GM21723 (cell line): ENCODE measurements around the gene SEC16A.

Experiments used
- ATAC-seq: cut with Tn5 transposase; IDR thresholded peaks from one replicate; pipeline ENCODE4 v1.9.1; 2021; ENCODE audit warnings: mild to moderate bottlenecking, moderate library complexity; ENCODE audit not compliant: unreplicated experiment

The SEC16A gene

DNA sequence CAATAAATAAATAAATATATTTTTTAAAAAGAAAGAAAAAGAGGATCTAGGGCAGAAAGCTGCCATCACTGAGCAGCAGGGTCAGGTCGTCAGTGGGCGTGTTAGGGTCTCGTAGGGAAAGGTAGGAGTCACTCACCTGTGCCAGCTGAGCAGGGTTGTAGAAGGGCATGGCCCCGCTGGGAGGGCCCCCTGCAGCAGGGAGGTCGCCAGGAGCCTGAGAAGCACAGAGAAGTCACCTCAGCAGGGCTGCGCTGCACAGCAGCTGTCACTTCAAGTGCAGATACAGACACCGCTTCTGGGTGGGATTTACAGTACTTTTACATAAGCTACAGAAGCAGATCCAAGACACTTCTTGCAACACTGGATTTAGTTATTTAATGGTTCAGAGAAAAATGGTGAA is 39.2 kb downstream of the SEC16A start:
- no peak for ATAC-seq

DNA sequence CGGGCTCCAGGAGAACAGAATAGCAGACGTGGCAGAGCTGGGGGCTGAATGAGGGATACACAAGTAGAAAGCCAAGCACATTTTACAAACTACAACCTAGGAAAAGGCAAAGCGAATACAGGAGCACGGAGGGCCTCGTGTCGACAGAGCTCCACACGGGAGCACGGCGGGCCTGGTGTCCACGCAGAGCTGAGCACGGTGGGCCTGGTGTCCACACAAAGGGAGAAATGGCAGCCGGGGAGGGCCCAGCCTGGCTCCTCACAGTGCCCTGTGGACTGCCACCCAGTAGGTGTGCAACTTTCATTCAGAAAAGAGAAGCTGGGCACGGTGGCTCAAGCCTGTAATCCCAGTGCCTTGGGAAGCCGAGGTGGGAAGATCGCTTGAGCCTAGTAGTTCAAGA is 39.8 kb downstream of the SEC16A start:
- no peak for ATAC-seq

DNA sequence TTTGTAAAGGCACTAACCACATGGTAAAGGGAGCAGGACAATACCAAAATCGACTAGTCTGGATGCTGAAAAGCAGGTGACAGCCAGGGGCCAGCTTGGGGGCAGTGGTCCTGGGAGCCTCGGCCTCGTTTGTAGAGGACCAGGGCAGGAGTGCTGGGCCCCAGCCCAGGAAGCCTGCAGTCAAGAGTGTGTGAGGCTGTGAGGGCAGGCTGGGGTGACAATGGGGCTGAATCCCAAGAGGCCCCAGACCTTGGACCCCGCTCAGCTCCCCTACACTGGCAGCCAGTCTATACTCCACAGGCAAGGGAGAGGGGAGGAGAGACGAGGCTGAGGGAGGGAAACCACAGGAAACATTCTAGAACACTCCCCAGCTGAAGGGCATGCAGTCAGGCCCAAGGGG is 40.6 kb downstream of the SEC16A start:
- no peak for ATAC-seq

DNA sequence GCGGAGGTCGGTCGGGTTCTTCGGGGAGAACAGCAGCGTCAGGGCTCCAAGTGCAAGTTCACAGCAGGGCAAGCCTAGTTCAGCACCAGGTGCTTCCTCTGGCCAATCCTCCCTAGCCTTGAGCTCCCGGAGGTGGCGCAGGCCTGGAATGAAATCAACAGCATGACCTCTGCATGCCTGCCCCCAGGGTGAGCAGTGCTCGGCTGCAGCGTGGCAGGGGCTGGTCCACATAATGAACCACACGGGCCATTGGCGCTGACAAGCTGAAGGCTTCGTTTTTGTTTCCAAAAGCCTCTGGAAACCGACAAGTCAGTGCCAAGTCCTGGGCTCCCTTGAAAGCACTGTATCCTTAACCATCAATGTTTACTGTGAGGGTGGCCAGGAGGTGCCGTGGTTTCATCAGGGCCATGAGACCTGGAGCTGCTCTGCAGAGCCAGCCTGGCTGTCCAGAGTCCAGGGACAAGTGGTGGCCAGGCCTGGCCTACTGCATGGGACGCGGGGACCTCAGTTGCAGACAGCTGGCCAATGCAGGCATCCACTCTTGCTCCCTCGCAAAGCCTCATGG is 41.1 kb downstream of the SEC16A start:
- no peak for ATAC-seq

DNA sequence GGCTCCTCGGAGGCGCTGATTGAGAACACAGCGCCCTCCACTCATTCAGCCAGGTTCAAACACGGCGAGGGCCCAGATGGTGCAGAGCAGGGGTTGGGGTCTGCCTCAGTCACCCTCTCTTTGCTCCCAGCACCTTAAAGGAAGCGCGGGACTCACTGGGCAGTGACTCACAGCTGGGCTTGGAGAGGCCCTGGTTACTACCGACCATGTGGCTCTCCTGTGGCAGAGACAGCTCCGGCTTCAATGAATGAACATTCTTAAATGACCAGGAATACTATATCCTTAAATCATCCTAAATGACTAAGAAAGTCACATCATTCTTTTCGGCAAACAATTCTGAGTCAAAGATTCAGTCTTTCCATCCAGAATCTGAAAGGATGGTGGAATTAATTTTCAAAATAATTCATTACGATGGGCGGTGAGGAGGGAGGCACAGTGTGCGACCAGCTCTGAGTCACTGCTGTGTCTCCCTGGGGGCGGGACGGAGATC is 41.6 kb downstream of the SEC16A start:
- ATAC-seq, result no peak

DNA sequence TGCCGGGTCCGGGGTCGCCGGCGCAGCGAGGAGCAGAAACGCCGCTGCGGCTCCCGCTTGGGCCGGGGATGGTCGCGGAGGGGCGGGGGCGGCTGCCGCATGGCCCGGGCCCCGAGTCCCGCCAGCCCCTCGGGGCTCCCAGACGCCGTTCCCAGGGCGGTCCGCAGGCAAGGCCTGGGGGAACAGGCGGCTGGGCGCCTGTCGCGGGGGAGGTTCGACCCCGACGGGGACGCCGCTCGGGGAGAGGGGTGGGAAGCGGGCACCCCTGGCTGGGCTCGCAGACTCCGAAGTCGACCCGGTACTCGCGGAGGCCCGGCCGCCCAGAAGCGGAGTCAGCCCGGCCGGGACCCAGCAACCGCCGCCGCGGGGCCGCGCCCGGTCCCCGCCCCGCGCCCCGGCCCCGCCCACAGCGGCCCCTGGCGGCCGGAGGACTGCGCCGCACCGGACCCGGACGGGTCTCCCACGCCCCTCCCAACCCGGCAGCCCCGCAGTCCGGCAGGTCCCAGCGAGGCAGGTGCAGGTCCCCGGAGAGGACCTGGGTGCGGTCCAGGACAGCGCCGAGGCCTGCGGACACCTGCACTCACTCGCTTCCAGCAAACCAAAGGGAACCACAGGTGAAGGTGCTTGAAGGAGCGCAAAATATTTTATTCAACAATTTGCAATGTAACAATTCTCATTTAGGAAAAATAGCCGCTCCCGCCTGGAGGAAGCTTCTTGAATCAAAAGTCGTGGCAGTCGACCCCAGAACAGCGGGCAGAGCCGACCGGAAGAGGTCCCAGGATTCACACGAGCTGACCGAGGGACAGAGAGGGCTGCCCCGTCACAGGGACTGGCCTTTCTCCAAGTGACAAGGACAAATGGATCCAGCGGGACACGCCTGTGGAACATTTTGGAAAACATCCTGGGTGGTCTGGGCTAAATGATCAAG is 43.1 kb downstream of the SEC16A start, which contains the start of gene INPP5E:
TSS of gene INPP5E (minus strand) at position 365 of the 928 bp plus-strand sequence. CDS start 426 bp downstream, outside the sequence.
- peak; percentile 69 for ATAC-seq

DNA sequence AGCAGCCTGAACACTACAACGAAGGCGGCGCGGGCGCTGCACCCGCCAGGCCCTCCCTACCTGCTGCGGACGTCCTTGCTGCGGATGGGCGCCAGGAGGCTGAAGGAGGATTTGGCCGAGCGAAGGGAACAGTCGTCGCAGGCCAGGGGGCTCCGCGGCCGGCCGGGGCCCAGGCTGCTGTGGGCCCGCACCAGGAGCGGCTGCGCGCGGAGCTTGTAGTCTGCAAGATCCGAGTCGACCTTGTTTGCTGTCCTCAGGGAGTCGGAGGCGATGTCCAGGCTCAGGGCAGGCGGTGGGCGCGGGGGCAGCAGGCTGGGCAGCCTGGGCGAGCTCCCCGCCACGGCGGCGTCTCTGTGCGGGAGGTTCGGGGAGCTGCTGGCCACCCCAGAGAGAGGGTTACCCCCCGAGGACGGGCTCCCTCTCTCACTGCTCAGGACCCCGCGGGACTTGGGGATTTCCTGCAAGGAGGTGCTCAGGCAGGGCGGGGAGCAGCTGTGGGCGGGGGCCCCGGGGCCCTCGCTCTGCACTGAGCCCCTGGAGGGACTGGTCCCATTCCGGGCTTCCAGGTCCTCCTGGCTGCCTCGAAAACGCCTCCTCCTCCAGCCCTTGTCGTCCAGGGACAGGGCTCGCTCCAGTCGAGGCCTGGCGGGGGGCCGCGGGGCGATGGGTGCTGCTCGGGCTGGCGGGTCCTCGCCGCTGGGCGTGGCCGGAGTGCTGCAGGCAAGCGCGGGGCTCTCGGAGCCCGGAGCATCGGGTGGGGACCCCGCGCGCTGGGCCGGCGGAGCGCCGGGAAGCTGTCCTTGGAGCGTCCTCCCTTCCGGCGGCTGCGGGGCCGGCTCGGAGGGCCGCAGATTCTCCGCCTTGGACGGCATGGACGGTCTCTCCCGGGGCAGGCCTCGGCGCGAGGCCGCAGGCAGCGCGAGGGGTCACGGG is 44.0 kb downstream of the SEC16A start:
- ATAC-seq, result peak; percentile 50

DNA sequence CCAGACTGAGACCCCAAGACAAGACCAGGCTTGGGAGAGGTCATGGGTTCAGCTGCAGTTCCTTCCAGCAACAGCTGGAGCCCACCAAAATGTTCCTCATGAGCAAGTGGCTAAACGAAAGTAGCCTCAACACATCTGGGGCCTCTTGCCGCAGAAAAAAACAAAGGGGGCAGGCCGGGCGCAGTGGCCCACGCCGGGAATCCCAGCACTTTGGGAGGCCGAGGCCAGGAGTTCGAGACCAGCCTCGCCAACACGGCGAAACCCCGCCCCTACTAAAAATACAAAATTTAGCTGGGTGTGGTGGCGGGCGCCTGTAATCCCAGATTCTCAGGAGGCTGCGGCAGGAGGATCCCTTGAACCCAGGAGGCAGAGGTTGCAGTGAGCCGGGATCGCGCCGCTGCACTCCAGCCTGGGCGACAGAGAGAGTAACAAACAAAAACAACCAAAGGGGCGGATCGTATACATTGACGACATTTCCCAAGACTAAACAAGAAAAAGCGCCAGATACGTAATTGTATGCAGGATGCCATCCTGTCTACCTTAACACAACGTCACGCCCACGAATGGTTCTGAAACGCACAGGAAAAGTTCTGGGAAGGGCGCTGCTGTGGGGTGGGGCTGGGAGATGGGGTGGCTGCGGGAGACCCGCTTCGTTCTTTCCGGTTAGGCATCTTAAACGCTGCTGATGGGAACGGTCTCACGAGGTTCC is 44.8 kb downstream of the SEC16A start:
- ATAC-seq, result no peak

DNA sequence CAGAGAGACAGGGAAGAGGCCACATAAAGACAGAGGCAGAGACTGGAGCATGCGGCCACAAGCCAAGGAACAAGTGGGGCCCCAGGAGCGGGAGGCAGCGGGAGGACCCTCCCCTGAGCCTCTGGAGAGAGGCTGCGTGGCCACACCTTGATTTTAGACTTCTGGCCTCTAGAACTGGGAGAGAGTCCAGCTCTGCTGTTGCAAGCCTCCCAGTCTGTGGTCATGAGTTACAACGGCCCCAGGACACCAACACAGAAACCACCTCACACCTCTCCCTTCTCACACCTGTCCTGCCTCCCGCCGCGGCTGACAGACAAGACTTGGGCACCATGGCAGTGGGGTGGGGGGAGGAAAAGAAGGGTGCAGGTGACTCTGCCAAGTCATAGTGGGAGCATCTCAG is 45.4 kb downstream of the SEC16A start:
- no peak for ATAC-seq

DNA sequence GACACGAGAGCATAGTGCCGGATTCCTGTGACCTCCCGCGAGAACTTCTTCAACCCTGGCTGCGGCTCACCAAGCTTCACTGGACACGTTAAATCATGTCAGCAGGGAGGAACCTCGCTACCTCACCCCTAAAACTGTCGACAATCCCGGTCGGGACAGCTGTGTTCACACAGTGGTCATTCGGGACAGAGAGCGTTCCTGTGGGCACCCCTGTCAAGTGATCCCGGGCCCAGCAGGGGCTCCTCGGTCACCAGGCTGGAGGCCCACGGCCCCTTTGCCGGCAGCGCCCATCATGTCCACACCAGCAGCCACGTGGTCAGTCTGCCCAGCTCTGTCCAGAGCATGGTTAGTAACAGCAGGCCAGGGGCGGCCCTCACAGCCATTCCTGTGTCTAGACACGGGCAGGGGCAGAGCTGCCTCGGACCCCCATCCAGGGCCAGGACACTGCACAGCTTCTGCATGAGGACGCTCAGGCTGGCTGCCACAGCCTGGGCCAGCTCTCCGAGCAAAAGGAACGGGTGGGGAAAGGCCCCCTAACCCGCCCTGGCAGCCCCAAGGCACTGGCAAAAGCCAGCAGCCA is 46.7 kb downstream of the SEC16A start:
- ATAC-seq, result no peak

DNA sequence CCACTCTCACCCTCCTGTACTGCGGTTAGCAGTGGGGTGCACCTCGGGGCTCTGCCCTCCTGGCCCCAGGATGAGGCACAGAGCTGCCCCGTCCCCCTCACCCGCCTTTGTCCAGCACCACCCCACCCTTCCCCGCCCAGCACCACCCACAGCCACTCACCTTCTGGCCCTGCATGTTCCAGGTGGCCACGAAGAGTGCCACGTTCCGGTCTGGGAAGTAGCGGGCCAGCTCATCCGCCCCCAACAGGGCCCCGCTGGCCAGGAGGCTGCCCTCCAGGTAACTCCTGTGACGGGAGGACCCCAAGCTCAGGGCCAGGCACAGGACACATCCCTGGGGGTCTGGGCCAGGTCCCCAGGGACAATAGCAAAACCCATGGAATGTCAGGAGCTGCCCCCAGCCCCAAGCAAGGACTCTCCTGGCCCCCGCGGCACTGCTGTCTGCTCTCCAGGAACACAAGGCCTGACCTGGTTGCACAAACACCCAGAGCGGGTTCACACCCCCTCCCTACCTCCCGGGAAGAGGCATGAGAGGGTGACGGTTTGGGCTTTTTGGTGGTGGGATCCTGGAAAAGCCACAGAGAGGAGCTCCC is 48.2 kb downstream of the SEC16A start:
- ATAC-seq, result no peak

DNA sequence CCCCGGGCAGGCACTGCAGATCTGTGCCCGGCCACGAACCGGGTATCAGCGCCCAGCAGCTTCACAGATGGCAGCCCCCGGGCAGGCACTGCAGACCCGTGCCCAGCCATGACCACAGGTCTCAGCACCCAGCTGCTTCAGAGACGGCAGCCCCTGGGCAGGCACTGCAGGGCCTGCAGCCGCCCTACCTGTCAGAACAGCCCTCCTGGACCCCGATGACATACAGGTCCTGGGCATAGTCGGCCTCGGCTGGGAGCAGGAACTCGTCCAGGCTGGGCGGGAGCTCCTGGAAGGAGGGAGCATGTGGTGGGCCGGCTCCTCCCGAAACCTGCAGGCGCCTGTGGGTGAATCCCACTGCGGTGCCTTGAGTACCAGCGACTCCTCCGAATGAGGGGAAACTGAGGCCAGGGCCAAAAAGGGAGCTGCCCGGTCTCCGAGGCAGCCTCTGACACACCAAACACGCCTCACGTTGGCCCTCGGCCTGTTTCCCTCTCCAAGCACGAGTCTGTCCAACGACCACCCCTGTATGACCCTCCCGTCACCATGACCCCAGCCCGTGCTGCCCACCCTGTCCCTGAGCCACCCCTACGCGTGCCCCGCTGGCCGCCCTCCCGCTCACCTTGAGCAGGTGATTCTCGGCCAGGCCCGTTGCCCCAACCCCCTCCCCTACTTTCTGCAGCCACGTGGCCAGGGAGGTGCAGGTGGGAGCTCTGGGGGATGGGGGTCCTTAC is 48.8 kb downstream of the SEC16A start:
- ATAC-seq, result no peak

DNA sequence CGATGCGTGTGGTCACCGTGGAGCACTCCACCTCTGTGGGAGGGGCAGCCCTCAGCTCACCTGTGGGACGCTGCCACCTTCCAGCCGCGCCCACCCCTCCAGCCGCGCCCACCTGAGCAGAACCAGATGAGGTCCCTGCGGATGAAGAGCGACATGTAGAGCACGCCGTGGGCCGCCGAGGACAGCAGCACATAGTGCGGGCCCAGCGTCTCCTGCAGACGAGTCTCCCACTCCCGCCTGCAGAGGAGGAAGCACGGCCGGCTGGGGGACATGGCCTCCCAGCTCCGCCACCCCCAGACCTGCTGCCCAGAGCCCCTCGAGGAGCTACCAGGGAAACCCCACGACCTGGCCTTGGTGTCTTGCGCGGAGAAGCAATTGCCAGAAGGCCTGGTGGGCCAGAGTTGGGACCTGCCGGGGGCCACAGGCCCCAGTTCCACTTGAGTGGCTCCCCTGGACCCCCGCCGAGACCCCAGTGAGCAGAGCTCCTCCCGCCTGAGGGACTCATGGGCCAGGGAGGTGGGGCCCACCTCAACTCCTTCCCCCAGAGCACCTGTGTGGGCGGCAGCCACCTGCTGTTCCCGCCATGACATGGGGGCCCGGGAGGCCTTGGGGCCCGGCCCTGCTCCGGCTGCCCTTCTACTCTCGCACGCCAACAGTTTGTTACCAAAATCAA is 49.7 kb downstream of the SEC16A start:
- no peak for ATAC-seq

DNA sequence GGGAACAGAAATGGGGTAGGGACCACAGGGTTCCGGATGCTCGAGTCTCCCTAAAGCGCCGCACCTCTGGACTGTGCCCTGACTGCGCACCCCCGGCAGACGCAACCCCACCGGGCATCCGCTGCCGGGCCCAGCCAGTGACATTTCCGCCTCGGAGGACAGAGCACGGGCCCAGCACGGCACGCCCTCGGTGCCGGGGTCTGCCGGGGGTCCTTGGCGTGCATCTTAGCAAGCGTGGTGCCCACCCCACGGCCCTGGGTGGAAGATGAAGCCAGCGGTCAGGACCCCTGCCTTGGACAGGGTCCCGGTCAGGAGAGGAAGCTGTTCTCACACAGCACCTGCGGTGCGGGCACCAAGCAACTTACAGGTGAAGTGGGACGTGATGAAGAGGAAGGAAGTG is 50.2 kb downstream of the SEC16A start:
- no peak for ATAC-seq

DNA sequence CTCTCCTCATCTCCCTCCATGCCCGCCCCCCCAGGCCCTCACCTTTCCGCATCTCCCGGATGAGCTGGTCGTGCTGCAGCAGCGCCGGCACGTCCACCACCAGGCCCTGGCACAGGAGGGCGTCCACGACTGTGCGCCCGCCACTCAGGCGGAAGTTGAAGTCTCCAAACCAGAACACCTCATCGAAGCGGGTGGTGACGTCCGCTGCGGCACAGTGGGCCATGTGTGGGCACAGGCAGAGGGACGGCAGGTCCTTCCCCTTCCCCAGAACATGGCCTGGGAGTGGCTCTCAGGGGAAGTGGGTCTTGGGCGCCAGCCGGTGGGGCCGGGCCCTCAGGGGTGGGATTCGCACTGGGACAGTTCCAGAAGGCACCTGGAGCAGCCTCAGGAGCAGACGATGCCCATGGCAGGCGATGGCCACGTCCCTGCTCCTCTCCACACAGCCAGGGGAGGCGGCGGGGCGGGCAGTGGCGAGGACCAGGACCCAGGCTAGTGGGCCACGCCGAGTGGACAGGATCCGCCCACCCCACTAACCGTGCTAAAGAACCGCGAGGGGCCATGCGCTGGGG is 51.0 kb downstream of the SEC16A start:
- ATAC-seq, result no peak

DNA sequence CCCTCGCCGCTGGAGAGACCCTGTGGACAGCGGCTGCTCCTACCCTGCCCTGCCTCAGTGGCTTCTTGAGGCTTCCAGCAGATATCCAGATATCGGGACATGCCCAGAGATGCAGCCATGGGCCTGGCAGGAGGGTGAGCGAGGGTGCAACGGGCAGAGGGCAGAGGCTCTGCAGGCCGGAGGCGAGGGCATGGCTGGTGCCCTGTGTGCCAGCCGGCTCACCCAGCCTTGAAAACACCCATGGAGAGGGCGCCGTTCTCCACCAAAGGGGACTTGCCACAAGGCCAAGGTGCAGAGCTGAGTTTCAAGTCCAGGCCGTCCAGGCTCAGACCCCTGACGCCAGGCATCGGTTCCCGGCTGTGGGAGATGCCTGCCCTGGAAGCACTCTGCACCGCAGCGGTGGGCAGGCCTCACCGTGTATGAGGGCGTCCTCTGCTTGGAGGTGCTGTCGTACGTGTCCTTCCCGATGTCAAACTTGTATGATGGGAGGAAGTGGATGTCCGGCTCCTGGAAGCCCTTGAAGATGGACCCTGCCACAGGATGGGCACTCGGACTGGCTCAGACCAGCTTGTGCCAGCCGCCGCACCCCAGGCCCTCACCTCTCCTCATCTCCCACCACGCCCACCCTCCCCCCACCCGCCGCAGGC is 52.1 kb downstream of the SEC16A start:
- no peak for ATAC-seq

DNA sequence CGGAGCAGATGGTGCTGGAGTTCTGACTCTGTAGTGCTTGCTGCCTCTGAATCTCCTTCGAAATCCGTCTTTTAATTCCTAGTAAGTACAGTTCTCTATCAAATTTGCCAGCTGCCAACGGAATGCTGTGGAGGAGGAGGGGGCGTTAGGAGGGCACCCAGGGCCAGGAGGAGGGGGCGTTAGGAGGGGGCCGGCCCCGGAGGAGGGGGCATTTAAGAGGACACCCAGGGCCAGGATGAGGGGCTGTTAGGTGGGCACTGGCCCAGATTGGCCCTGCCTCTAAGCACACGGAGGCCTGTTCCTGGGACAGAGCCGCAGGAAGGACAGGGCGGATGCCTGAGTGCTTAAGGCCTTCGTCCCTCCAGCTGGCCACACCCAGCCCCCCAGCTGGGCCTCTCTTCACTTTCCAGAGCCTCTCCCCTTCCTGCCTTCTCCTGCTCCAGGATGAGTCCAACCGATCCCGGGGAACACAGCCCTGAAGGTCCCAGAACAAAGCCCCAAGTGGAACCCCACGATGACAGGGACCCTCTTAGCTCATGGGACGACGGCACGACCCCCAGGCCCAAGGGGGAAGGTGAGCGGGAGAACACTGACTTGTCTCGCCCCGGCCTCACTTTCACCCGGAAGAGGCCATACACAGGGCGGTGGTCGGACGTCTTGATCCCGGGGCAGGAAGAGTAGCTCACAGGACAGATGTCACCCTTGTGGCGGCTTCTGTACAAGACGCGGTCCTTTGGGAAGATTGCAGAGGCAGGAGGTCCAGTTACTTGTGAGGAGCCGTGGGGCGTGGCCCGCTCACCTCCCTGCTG is 53.0 kb downstream of the SEC16A start:
- no peak for ATAC-seq
